Erythroblast (primary cell): ENCODE data around the gene IFI27L2.

Experiments used
- GATA1 ChIP-seq: IDR thresholded peaks from 2 replicates; pipeline ENCODE4 v1.6.1; 2011; ENCODE audit warnings: low read depth, mild to moderate bottlenecking, control low read depth, low read length, moderate library complexity
- POLR2A ChIP-seq: IDR thresholded peaks from 2 replicates; pipeline ENCODE4 v1.6.1; 2011; ENCODE audit warnings: mild to moderate bottlenecking, low read length

- TF ChIP-seq POLR2A = no peak
- TF ChIP-seq GATA1 = no peak
Observed at GRCh38 chr14:94143239-94143638, 13.8 kb upstream of the IFI27L2 start.
